ENCODE results near the gene PVRIG. TPM values are rescaled to one million over a fixed set of nuclear protein-coding genes. Genes with fewer than 3 reads are reported as not detected.
"Not testable (repeated sequence)": the region's sequence is repeated elsewhere in the genome, so short reads cannot be mapped to it uniquely, and the experiment has no call there.

Gene PVRIG
- total and polyA plus RNA-seq, 4 donors = 0.41 to 1.6 (median 0.67) TPM

GRCh38 chr7:100248483-100248882 is 28.7 kb downstream of the PVRIG start:
- Histone ChIP-seq H3K27me3 (ENCODE audit: control insufficient read depth in 3 of 3, insufficient read depth in 3 of 3, low read length in 2 of 3) (no peaks in the 10 kb centered on the region), H3K4me1 (ENCODE audit: control insufficient read depth in 5 of 5, insufficient read depth in 5 of 5, low read length in 5 of 5) (peaks cover 0 to 3% (median 0%) of the 10 kb centered on the region in 5 donors), H3K36me3 (ENCODE audit: control insufficient read depth in 4 of 4, insufficient read depth in 4 of 4, low read length in 4 of 4) (no peaks in the 10 kb centered on the region), H3K9ac (ENCODE audit: insufficient read depth in 1 of 2, low read length in 2 of 2) (no peak overlapping the region), H3K27ac (ENCODE audit: low read depth in 1 of 2, low read length in 1 of 2) (no peak overlapping the region), H3K4me3 (no peak overlapping the region), H3K9me3 (ENCODE audit: control insufficient read depth in 4 of 4, insufficient read depth in 3 of 4, low read length in 3 of 4) (no peaks in the 10 kb centered on the region)
- 90 to 92% methylated on average over 10 of the region's 10 CpGs for WGBS, 2 donors
- TF ChIP-seq CTCF (IDR thresholded peaks at IDR 0.05; ENCODE audit: control extremely low read depth, extremely low read depth) = no peak
- ATAC-seq (ENCODE audit: insufficient read depth, low FRiP score) (no peak), DNase-seq (no peak)

- Histone ChIP-seq H3K27ac (ENCODE audit: low read depth in 1 of 2, low read length in 1 of 2) (no peak overlapping the region), H3K4me3 (no peak overlapping the region), H3K9me3 (ENCODE audit: control insufficient read depth in 4 of 4, insufficient read depth in 3 of 4, low read length in 3 of 4) (no peaks in the 10 kb centered on the region), H3K4me1 (ENCODE audit: control insufficient read depth in 5 of 5, insufficient read depth in 5 of 5, low read length in 5 of 5) (no peaks in the 10 kb centered on the region), H3K27me3 (ENCODE audit: control insufficient read depth in 3 of 3, insufficient read depth in 3 of 3, low read length in 2 of 3) (no peaks in the 10 kb centered on the region), H3K36me3 (ENCODE audit: control insufficient read depth in 4 of 4, insufficient read depth in 4 of 4, low read length in 4 of 4) (no peaks in the 10 kb centered on the region), H3K9ac (ENCODE audit: insufficient read depth in 1 of 2, low read length in 2 of 2) (no peak overlapping the region)
- WGBS, 2 donors = 83 to 91% methylated on average over 7 of the region's 7 CpGs
- TF ChIP-seq CTCF (IDR thresholded peaks at IDR 0.05; ENCODE audit: control extremely low read depth, extremely low read depth) = no peak
- DNase-seq (no peak), ATAC-seq (ENCODE audit: insufficient read depth, low FRiP score) (no peak)
Measured at GRCh38 chr7:100257017-100257416, 37.3 kb downstream of the PVRIG start.

GRCh38 chr7:100259984-100260383 is 40.2 kb downstream of the PVRIG start:
- not testable (repeated sequence) for H3K9me3 ChIP-seq (ENCODE audit: control insufficient read depth in 4 of 4, insufficient read depth in 3 of 4, low read length in 3 of 4); DNase-seq; H3K36me3 ChIP-seq (ENCODE audit: control insufficient read depth in 4 of 4, insufficient read depth in 4 of 4, low read length in 4 of 4); H3K9ac ChIP-seq (ENCODE audit: insufficient read depth in 1 of 2, low read length in 2 of 2); H3K4me1 ChIP-seq (ENCODE audit: control insufficient read depth in 5 of 5, insufficient read depth in 5 of 5, low read length in 5 of 5); H3K27ac ChIP-seq (ENCODE audit: low read depth in 1 of 2, low read length in 1 of 2); H3K27me3 ChIP-seq (ENCODE audit: control insufficient read depth in 3 of 3, insufficient read depth in 3 of 3, low read length in 2 of 3); ATAC-seq (ENCODE audit: insufficient read depth, low FRiP score); H3K4me3 ChIP-seq
- WGBS, 2 donors = 85 to 90% methylated on average over 8 of the region's 8 CpGs

- H3K4me1 ChIP-seq (ENCODE audit: control insufficient read depth in 5 of 5, insufficient read depth in 5 of 5, low read length in 5 of 5); H3K27me3 ChIP-seq (ENCODE audit: control insufficient read depth in 3 of 3, insufficient read depth in 3 of 3, low read length in 2 of 3); ATAC-seq (ENCODE audit: insufficient read depth, low FRiP score); H3K27ac ChIP-seq (ENCODE audit: low read depth in 1 of 2, low read length in 1 of 2); H3K9ac ChIP-seq (ENCODE audit: insufficient read depth in 1 of 2, low read length in 2 of 2); H3K36me3 ChIP-seq (ENCODE audit: control insufficient read depth in 4 of 4, insufficient read depth in 4 of 4, low read length in 4 of 4); H3K4me3 ChIP-seq; H3K9me3 ChIP-seq (ENCODE audit: control insufficient read depth in 4 of 4, insufficient read depth in 3 of 4, low read length in 3 of 4); DNase-seq: not testable (repeated sequence)
- 95 to 96% methylated on average over 4 of the region's 4 CpGs for WGBS, 2 donors
Measured at GRCh38 chr7:100262896-100263295, 43.1 kb downstream of the PVRIG start.

- not testable (repeated sequence) for H3K27ac ChIP-seq (ENCODE audit: low read depth in 1 of 2, low read length in 1 of 2); H3K4me1 ChIP-seq (ENCODE audit: control insufficient read depth in 5 of 5, insufficient read depth in 5 of 5, low read length in 5 of 5); H3K9ac ChIP-seq (ENCODE audit: insufficient read depth in 1 of 2, low read length in 2 of 2); H3K36me3 ChIP-seq (ENCODE audit: control insufficient read depth in 4 of 4, insufficient read depth in 4 of 4, low read length in 4 of 4); DNase-seq; ATAC-seq (ENCODE audit: insufficient read depth, low FRiP score); H3K4me3 ChIP-seq; H3K9me3 ChIP-seq (ENCODE audit: control insufficient read depth in 4 of 4, insufficient read depth in 3 of 4, low read length in 3 of 4); H3K27me3 ChIP-seq (ENCODE audit: control insufficient read depth in 3 of 3, insufficient read depth in 3 of 3, low read length in 2 of 3)
- WGBS, 2 donors = 94% methylated on average over 4 of the region's 4 CpGs
Measured at GRCh38 chr7:100264223-100264622, 44.5 kb downstream of the PVRIG start.

- 78 to 79% methylated on average over 7 of the region's 7 CpGs for WGBS, 2 donors
- not testable (repeated sequence) for H3K27me3 ChIP-seq (ENCODE audit: control insufficient read depth in 3 of 3, insufficient read depth in 3 of 3, low read length in 2 of 3); H3K9me3 ChIP-seq (ENCODE audit: control insufficient read depth in 4 of 4, insufficient read depth in 3 of 4, low read length in 3 of 4); H3K4me3 ChIP-seq; H3K27ac ChIP-seq (ENCODE audit: low read depth in 1 of 2, low read length in 1 of 2); DNase-seq; H3K36me3 ChIP-seq (ENCODE audit: control insufficient read depth in 4 of 4, insufficient read depth in 4 of 4, low read length in 4 of 4); ATAC-seq (ENCODE audit: insufficient read depth, low FRiP score); H3K9ac ChIP-seq (ENCODE audit: insufficient read depth in 1 of 2, low read length in 2 of 2); H3K4me1 ChIP-seq (ENCODE audit: control insufficient read depth in 5 of 5, insufficient read depth in 5 of 5, low read length in 5 of 5)
Measured at GRCh38 chr7:100264669-100265165, 45.0 kb downstream of the PVRIG start.

GRCh38 chr7:100265851-100266250 is 46.1 kb downstream of the PVRIG start:
- ATAC-seq (ENCODE audit: insufficient read depth, low FRiP score) = not testable (repeated sequence)

More at GRCh38 chr7:100265851-100266250, 46.1 kb downstream of the PVRIG start:
- H3K9ac ChIP-seq (ENCODE audit: insufficient read depth in 1 of 2, low read length in 2 of 2); H3K27ac ChIP-seq (ENCODE audit: low read depth in 1 of 2, low read length in 1 of 2); DNase-seq; H3K36me3 ChIP-seq (ENCODE audit: control insufficient read depth in 4 of 4, insufficient read depth in 4 of 4, low read length in 4 of 4); H3K4me3 ChIP-seq; H3K9me3 ChIP-seq (ENCODE audit: control insufficient read depth in 4 of 4, insufficient read depth in 3 of 4, low read length in 3 of 4); H3K27me3 ChIP-seq (ENCODE audit: control insufficient read depth in 3 of 3, insufficient read depth in 3 of 3, low read length in 2 of 3): not testable (repeated sequence)
- peaks cover 0 to 13% (median 3%) of the 10 kb centered on the region in 5 donors for H3K4me1 ChIP-seq (ENCODE audit: control insufficient read depth in 5 of 5, insufficient read depth in 5 of 5, low read length in 5 of 5)
- WGBS, 2 donors = 80 to 88% methylated on average over 5 of the region's 5 CpGs
